LHCN-M2 (cell line): ENCODE results near the gene SLC38A4. TPM values are rescaled to one million over a fixed set of nuclear protein-coding genes. Genes with fewer than 3 reads are reported as not detected.

Experiments
- DNase-seq: peaks from one replicate; pipeline ENCODE4 v3.0.0-alpha.2; 2012; ENCODE audit warnings: low read depth
- total RNA-seq: library from RNA; depleted of rRNA; stranded (reverse); fragments of >200 nt; gene quantifications from 2 replicates; pipeline ENCODE4 v1.2.3, GENCODE V29; 2014

The SLC38A4 gene
- total RNA-seq, 1 experiment from 2014 or later = 26.5 TPM

- no peak for DNase-seq
These were observed 10.0 kb downstream of the SLC38A4 start for GRCh38 chr12:46815809-46816208.

- no peak for DNase-seq
These were observed 11.7 kb downstream of the SLC38A4 start for GRCh38 chr12:46814143-46814542.

DNA sequence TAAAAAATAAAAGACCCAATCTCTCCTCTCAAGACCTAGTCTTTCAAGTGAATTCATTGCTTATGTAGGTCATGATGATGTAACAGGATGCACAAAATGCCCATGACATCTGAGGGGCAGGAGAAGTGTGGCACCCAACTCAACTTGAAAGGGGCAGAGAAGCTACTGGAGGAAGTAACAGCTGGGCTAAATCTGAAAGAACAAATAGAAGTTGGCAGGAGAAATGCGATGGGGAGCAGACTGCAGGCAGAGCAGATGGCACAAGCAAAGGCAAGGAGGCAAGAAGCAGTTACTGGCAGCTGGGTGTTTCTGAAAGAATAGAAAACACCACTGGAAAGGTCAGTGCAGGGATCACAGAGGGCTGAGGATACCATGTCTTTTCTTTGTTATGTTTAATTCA lies 14.6 kb downstream of the SLC38A4 start:
- DNase-seq = no peak

DNA sequence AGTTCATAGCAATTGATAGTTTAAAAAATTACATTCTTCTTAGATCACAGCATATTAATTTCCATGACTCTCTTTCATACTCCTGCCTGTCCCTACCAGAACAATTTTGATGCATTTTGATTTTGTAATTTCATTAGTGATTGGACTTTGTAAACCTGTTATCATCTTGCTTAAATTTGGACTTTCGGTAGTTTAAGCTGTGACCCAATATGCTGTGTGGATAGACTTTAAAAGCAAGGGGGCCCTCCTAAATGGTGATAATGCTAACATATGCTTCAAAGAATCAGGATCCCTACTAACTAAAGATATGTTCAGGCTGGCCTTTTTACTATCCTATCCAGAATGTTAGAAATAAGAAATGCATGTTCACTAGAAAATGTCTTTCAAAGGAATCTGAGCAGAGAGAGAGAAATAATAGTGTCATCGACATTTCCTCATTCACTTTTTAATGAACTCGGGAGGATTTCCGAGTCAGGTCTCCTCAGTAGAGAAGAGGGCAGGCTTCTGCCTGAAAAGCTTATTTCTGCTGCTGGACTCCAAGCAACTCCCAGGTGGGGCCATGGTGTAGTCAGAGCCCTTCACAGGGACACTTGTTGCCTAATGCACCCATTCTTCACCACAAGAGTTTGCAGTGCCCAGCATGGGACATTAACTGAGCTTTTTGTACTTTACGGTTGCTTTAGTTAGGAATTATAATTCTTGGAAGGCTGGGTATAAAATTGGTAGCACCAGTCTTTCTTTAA lies 16.7 kb downstream of the SLC38A4 start:
- DNase-seq = no peak

DNA sequence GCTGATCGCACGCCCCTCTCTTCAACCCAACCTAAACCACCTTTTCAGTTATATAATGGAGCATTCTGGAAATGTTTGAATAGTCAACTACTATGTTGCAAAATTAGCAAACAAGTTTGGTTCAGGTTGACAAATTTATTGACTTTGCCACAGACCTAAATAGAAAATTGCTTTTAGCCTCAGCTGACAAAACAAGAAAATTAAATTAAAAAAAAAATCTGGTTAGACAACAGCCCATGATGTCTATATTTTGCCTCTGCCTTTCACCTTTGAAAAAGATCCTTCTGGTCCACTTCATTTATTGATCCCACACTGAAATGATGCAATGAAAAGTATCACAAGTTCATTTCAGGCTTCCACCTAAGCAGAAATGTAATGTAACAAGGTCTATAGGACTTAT lies 17.5 kb downstream of the SLC38A4 start:
- DNase-seq = no peak

DNA sequence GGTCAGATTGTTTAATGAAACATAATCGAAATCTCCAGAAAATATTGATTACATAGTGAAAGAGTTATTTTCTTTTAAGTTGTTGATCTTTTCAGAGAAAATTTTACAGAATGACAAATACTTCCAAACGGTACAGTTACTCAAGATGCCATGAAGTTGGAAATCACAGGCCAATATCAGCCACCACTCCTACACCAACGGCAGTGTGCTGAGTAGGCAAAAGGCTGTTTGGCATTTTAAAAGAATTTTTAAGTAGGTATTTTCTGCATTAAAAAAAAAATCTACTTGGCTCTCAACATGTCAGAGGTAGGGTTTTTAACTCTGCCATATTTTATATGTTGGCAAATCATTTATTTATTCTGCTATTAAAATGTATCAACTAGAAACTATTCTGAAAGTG lies 21.7 kb downstream of the SLC38A4 start:
- DNase-seq = no peak

- no peak for DNase-seq
These were observed 22.3 kb downstream of the SLC38A4 start for GRCh38 chr12:46803517-46803916.

DNA sequence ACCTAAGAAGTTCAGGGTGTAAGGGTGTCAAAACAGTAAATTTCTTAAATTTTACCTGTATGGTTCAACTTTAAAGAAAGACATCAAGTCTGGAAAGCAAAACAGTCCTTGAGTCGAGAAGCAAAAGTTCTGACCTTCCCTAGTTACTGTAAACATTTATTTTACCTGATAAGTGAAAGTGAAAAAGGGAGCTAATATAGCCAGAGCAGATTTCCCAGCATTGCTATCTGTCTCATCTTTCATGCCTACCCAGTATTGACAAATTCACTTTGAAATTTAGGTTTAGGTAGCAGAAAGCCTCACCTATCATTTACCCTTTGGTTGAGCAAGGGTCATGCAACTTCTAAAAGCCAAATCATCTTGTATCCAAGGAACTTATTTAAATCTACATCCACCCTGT lies 24.5 kb downstream of the SLC38A4 start:
- DNase-seq = no peak

- DNase-seq = no peak
These were observed 25.6 kb downstream of the SLC38A4 start for GRCh38 chr12:46800160-46800559.

- no peak for DNase-seq
These were observed 27.1 kb downstream of the SLC38A4 start for GRCh38 chr12:46798648-46799047.

- DNase-seq = no peak
These were observed 27.7 kb downstream of the SLC38A4 start for GRCh38 chr12:46798056-46798455.

DNA sequence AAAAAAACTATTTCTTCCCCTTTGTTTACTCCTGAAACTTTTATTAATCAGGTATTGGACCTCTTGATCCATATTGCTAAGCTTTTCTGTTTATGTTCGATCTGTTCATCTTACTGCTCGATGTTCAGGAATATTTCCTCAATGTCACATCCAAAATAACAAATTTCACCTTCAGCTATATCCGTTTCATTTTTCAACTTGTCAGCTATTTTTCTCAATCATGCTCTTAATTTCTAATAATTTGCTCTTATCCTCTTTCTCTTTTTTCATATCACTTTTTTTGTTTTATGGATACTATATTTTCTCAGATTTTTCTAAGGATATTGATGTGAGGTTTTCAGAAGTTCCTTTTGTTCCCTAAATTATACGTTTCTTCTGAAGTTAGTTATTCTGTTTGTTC lies 29.8 kb downstream of the SLC38A4 start:
- DNase-seq = no peak

DNA sequence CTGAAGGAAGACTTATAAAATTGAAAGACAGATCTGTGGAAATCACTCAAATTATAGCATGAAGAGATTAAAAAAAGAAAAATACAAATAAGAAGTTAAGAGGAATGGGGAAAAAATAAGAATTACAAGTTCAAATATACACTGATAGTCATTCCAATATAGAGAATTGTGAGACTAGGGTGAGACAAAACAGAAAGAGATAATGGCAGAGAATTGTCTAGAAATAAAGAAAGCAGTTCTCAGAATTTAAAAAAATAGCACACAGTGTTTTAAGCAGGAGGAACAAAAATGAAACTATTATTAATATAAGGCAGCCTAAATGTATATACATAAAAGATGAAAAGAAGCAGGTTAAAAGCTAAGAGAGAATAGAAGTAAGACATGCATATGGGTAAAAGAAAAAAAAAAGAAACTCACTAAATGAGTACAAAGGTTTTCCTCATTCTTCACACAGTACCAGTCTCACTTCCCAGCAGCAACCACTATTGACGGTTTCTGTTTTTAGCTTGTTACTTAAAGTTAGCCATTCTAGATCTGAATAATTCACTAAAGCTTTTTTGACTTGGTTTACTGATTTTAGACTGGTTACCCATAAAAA lies 31.1 kb downstream of the SLC38A4 start:
- DNase-seq = no peak

DNA sequence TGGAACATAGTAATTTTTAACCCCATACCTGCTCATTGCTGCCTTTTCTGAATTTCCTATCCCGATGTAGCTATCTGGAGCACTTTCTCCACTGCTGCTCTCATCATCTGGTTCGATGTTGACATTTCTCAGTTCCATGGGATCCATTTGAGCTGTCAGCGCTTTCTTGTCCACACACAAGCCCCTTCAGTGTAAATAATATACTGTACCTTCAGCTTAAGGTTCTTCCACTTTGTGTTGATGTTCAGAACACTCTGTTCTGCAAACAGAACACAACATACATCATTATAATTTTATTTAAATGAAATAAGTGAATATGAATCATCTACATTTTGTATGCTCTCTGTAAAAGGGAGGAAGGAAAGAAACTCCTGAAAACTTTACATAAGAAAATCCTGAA lies 32.9 kb downstream of the SLC38A4 start:
- no peak for DNase-seq

DNA sequence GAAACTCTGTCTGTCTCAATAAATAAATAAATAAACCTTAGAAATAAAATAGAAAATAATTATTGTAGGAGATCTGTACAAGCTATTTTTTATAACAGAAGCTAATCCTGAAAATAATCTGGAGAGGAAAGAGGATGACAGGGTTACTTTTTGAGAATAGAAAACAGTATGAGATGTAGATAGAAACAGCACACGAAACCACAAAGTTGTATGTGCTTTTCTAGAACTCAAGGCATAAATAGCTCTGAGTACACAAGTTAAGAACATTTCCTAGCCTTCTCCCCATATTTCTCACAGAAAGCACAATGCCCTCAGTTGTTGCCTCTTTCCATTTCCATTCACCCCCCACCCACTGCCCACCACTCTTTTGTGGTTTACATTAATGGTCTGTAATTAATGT lies 35.7 kb downstream of the SLC38A4 start:
- DNase-seq = no peak

DNA sequence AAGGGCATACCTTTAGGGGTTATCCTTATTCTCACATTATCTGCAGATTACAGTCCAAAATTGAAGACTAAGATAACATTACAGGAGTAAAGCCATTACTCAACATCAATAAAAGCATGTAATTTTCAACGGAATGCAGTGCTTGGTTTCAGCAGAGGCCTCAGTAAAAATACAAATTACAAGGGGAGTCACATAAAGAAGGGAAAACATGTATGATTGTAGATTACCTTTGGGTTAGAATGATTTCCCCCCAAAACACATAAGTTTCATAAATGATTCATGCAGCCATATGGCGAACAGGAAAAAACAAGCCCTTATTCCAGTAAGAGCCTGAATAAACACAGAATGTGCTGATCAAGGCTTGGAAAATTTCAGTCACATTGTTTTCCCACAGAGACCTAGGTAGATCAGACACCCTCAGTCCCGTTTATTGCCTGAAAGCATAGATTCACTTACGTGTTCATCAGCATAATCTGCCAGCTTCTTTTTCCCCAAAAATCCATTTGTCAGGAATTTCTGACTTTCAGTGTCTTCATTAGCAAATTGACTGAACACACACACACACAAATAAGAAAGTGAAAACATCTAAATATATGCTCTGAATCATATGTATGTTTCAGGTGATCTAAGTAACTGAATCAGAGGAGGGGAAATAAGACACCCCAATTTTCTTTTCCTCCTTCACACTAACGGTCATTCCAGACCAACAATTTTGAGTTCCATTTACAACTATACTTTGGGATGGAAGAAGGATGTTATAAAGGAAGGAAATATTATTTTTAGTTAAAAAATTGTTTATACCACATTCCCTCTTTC lies 37.5 kb downstream of the SLC38A4 start:
- DNase-seq = peak; percentile 88

GRCh38 chr12:46787496-46788055 lies 38.2 kb downstream of the SLC38A4 start:
- no peak for DNase-seq

GRCh38 chr12:46786774-46787173 lies 39.0 kb downstream of the SLC38A4 start:
- DNase-seq = peak; percentile 94

- no peak for DNase-seq
These were observed 40.4 kb downstream of the SLC38A4 start for GRCh38 chr12:46785382-46785781.

GRCh38 chr12:46783871-46784270 lies 41.9 kb downstream of the SLC38A4 start:
- DNase-seq = no peak

- DNase-seq = no peak
These were observed 45.9 kb downstream of the SLC38A4 start for GRCh38 chr12:46779879-46780278.

- no peak for DNase-seq
These were observed 46.7 kb downstream of the SLC38A4 start for GRCh38 chr12:46779063-46779462.
